NCI-H2227 treated with DMSO at 0.1 percent for 48 hours (cell line): ENCODE measurements around the gene ZNF789.

Source experiments
- DNase-seq: peaks from one replicate; lab custom pipeline; 2025; lab: John Stamatoyannopoulos, UW

ZNF789 gene

GRCh38 chr7:99504603-99505323 is 32.1 kb downstream of the ZNF789 start, which contains the start of gene ZKSCAN5:
Gene ZKSCAN5 (plus strand): TSS chr7:99504662. CDS start chr7:99506045, 1,383 bp downstream.
- DNase-seq, result peak; percentile 99

GRCh38 chr7:99505324-99505662 is 32.6 kb downstream of the ZNF789 start:
- DNase-seq, result no peak

GRCh38 chr7:99514050-99514449 is 41.4 kb downstream of the ZNF789 start:
- no peak for DNase-seq

- DNase-seq, result no peak
Measured at GRCh38 chr7:99521399-99521798, 48.7 kb downstream of the ZNF789 start.

- DNase-seq, result no peak
Measured at GRCh38 chr7:99525713-99526440, 53.2 kb downstream of the ZNF789 start.

- no peak for DNase-seq
Measured at GRCh38 chr7:99531354-99531765, 58.7 kb downstream of the ZNF789 start.

- DNase-seq, result no peak
Measured at GRCh38 chr7:99535667-99536066, 63.0 kb downstream of the ZNF789 start.
